ENCODE measurements around the gene G6PC3. TPM values are rescaled to one million over a fixed set of nuclear protein-coding genes. Genes with fewer than 3 reads are reported as not detected.

The G6PC3 gene
- total RNA-seq, 1 experiment from 2014 or later = 105 TPM

DNA sequence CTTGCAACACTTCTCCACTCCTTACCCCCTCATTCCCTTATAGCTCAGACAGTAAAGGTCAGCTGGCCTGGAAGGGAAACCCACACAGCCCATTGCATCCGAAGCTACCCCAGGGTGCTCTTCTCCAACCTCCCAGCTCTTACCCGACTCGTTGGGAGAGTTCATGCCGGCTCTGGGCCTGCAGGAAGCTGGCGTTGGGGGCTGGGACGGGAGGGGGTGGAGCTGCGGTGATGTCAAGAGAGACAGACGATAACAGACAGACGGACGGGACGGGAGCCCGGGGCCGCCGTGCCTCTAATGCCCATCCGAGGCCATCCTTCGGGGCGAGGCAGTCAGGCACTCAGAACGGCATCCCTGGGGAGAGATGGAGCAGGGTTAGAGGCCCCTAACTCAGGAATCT lies 46.8 kb downstream of the G6PC3 start:
- Histone ChIP-seq H3T11ph (ENCODE audit: low read length) (no peak overlapping the region), H2BK15ac (ENCODE audit: low read depth, low read length) (no peak overlapping the region), H4K5ac (ENCODE audit: insufficient read length, low read depth, low read length) (no peak overlapping the region), H3K18ac (ENCODE audit: insufficient read length, low read depth, low read length) (no peak overlapping the region), H3K23ac (ENCODE audit: insufficient read length, low read depth, low read length) (no peak overlapping the region), H3K23me2 (ENCODE audit: insufficient read length, low read depth, low read length, poor library complexity, severe bottlenecking) (no peaks in the 10 kb centered on the region), H3K9ac (ENCODE audit: extremely low read depth, insufficient read length, low read length) (no peak overlapping the region), H3K56ac (ENCODE audit: insufficient read length, low read depth, low read length) (no peak overlapping the region), H4K91ac (ENCODE audit: insufficient read length, low read depth, low read length) (no peak overlapping the region), H2BK5ac (ENCODE audit: insufficient read length, low read length) (no peak overlapping the region), H2AFZ (ENCODE audit: low read length) (no peak overlapping the region), H4K8ac (replicated peaks; ENCODE audit: insufficient read length, low read depth, low read length) (no peak overlapping the region), H2BK20ac (ENCODE audit: low read depth, low read length, poor library complexity, severe bottlenecking) (no peak overlapping the region), H3K79me1 (ENCODE audit: insufficient read depth, low read depth, low read length, poor library complexity, severe bottlenecking) (no peaks in the 10 kb centered on the region), H3K4me1 (ENCODE audit: insufficient read depth, low read length) (peaks cover 6% of the 10 kb centered on the region; the same call in 1 of the 2 replicates), H3K27me3 (ENCODE audit: insufficient read depth, low read length) (no peaks in the 10 kb centered on the region), H3K27ac (ENCODE audit: insufficient read length, low read depth, low read length) (no peak overlapping the region), H2BK120ac (ENCODE audit: low read depth, low read length, poor library complexity, severe bottlenecking) (no peak overlapping the region), H3K4me2 (ENCODE audit: insufficient read depth, insufficient read length, low read length) (no peak overlapping the region), H3K79me2 (ENCODE audit: insufficient read depth, low read length) (peaks cover 2% of the 10 kb centered on the region; the same call in 1 of the 2 replicates), H4K20me1 (ENCODE audit: control insufficient read depth, insufficient read depth, insufficient read length) (no peaks in the 10 kb centered on the region), H2AK5ac (ENCODE audit: insufficient read length, low read length) (no peak overlapping the region), H3K9me3 (ENCODE audit: control insufficient read depth, low read depth, low read length) (no peaks in the 10 kb centered on the region), H3K4ac (ENCODE audit: low read depth, low read length) (no peak overlapping the region), H2BK12ac (ENCODE audit: insufficient read length, low read depth, low read length) (no peak overlapping the region), H3K14ac (ENCODE audit: insufficient read depth, low read length) (no peak overlapping the region)
- DNase-seq = no peak
- H3K27ac Mint-ChIP-seq = peak overlapping the region in 2 of 3 experiments; percentile 36 to 53; a peak in 1 of 7 replicates
- no peak overlapping the region for H3K4me3 Mint-ChIP-seq
- H3K27me3 Mint-ChIP-seq (ENCODE audit: low read depth) = no peaks in the 10 kb centered on the region; the same call in 1 of the 2 replicates
- TF ChIP-seq, protein P1, sequence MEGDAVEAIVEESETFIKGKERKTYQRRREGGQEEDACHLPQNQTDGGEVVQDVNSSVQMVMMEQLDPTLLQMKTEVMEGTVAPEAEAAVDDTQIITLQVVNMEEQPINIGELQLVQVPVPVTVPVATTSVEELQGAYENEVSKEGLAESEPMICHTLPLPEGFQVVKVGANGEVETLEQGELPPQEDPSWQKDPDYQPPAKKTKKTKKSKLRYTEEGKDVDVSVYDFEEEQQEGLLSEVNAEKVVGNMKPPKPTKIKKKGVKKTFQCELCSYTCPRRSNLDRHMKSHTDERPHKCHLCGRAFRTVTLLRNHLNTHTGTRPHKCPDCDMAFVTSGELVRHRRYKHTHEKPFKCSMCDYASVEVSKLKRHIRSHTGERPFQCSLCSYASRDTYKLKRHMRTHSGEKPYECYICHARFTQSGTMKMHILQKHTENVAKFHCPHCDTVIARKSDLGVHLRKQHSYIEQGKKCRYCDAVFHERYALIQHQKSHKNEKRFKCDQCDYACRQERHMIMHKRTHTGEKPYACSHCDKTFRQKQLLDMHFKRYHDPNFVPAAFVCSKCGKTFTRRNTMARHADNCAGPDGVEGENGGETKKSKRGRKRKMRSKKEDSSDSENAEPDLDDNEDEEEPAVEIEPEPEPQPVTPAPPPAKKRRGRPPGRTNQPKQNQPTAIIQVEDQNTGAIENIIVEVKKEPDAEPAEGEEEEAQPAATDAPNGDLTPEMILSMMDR (conservative IDR thresholded peaks at IDR 0.05) = no peak
- peaks cover 37 to 73% of the 10 kb centered on the region in 2 experiments for H3K4me1 Mint-ChIP-seq
- no peaks in the 10 kb centered on the region for H3K9me3 Mint-ChIP-seq
- no CpG with 5 or more reads among the region's 18 CpGs for WGBS (ENCODE audit: extremely low coverage, insufficient read length, low lambda C conversion rate)
- peaks cover 4 to 31% (median 6%) of the 10 kb centered on the region in 3 experiments; a peak in 5 of 7 replicates for H3K36me3 Mint-ChIP-seq (ENCODE audit: insufficient read depth in 1 of 3, low read depth in 3 of 3)

All from H9 (cell line).